HG03558 (cell line): ENCODE results near the gene CLIP4.

ENCODE experiments used
- ATAC-seq: cut with Tn5 transposase; IDR thresholded peaks from one replicate; pipeline ENCODE4 v1.9.1; 2021; ENCODE audit warnings: moderate number of reproducible peaks; ENCODE audit not compliant: unreplicated experiment; ENCODE audit errors: extremely low read depth

Gene CLIP4

GRCh38 chr2:29182920-29183319, 67.7 kb downstream of the CLIP4 start:
- ATAC-seq = no peak

GRCh38 chr2:29184531-29184930, 69.3 kb downstream of the CLIP4 start:
- ATAC-seq = no peak

GRCh38 chr2:29186817-29187216, 71.6 kb downstream of the CLIP4 start:
- ATAC-seq = no peak

- ATAC-seq = no peak
These were observed 72.7 kb downstream of the CLIP4 start for GRCh38 chr2:29187926-29188325.

GRCh38 chr2:29189052-29189451, 73.8 kb downstream of the CLIP4 start:
- no peak for ATAC-seq

- no peak for ATAC-seq
These were observed 76.6 kb downstream of the CLIP4 start for GRCh38 chr2:29191817-29192216.

GRCh38 chr2:29192526-29192925, 77.3 kb downstream of the CLIP4 start:
- no peak for ATAC-seq

GRCh38 chr2:29193111-29193510, 77.9 kb downstream of the CLIP4 start:
- ATAC-seq = no peak

GRCh38 chr2:29193681-29194080, 78.5 kb downstream of the CLIP4 start:
- no peak for ATAC-seq

GRCh38 chr2:29195796-29196195, 80.6 kb downstream of the CLIP4 start:
- ATAC-seq = no peak

GRCh38 chr2:29196792-29197788, 81.9 kb downstream of the CLIP4 start:
- no peak for ATAC-seq

GRCh38 chr2:29201979-29202378, 86.8 kb downstream of the CLIP4 start:
- ATAC-seq = no peak

- no peak for ATAC-seq
These were observed 87.7 kb downstream of the CLIP4 start for GRCh38 chr2:29202819-29203495.

GRCh38 chr2:29206941-29207340, 91.7 kb downstream of the CLIP4 start:
- no peak for ATAC-seq

- no peak for ATAC-seq
These were observed 92.3 kb downstream of the CLIP4 start for GRCh38 chr2:29207352-29208148.

- ATAC-seq = no peak
These were observed 94.3 kb downstream of the CLIP4 start for GRCh38 chr2:29209551-29209950.

- no peak for ATAC-seq
These were observed 96.8 kb downstream of the CLIP4 start for GRCh38 chr2:29212009-29212408.

GRCh38 chr2:29213888-29214291, 98.7 kb downstream of the CLIP4 start:
- no peak for ATAC-seq

- no peak for ATAC-seq
These were observed 99.9 kb downstream of the CLIP4 start for GRCh38 chr2:29215073-29215472.

- ATAC-seq = no peak
These were observed 100.8 kb downstream of the CLIP4 start for GRCh38 chr2:29215739-29216608.
